SU-DHL-6 (cell line): ENCODE results near the gene SRGN.

ENCODE experiments used
- H2AFZ ChIP-seq: fragments of 200-600 bp; sonication (generic); 2 replicates; pipeline ENCODE4 v1.6.1; 2014; ENCODE audit warnings: low read depth, mild to moderate bottlenecking, moderate library complexity, mixed read lengths, antibody characterized with exemption, low read length; ENCODE audit not compliant: severe bottlenecking
- H3F3A ChIP-seq: fragments of 200-600 bp; shearing (Covaris generic); 2 replicates; pipeline ENCODE4 v1.6.0; 2016; ENCODE audit warnings: antibody characterized with exemption, mild to moderate bottlenecking; ENCODE audit not compliant: insufficient read depth
- H3K27ac ChIP-seq: fragments of 200-600 bp; sonication (generic); 2 replicates; pipeline ENCODE4 v1.5.1; 2016; ENCODE audit warnings: low read depth, mild to moderate bottlenecking, low read length, moderate library complexity, mixed read lengths
- H3K27me3 ChIP-seq: fragments of 200-600 bp; sonication (generic), shearing (Covaris generic); 2 replicates; pipeline ENCODE4 v1.6.0; 2014; ENCODE audit warnings: mild to moderate bottlenecking, low read length
- H3K36me3 ChIP-seq: fragments of 200-600 bp; sonication (generic); 2 replicates; pipeline ENCODE4 v1.6.1; 2014; ENCODE audit warnings: mild to moderate bottlenecking, low read length, mixed read lengths
- H3K4me2 ChIP-seq: fragments of 300-600, 200-600 bp; shearing (Covaris generic), sonication (generic); 2 replicates; pipeline ENCODE4 v1.6.0; 2014; ENCODE audit warnings: low read length, low read depth, mild to moderate bottlenecking; ENCODE audit not compliant: poor library complexity, severe bottlenecking
- H3K4me3 ChIP-seq: fragments of 200-600 bp; sonication (generic); 2 replicates; pipeline ENCODE4 v1.5.1; 2014; ENCODE audit warnings: antibody characterized with exemption, low read length, mild to moderate bottlenecking, mixed read lengths; ENCODE audit not compliant: insufficient read depth, poor library complexity, severe bottlenecking
- H3K79me2 ChIP-seq: fragments of 200-600 bp; sonication (generic); 2 replicates; pipeline ENCODE4 v1.6.1; 2014; ENCODE audit warnings: mild to moderate bottlenecking, low read length, moderate library complexity; ENCODE audit not compliant: insufficient read depth
- H3K9ac ChIP-seq: fragments of 200-600 bp; sonication (generic); 2 replicates; pipeline ENCODE4 v1.7.0; 2014; ENCODE audit warnings: mild to moderate bottlenecking, low read length
- H3K9me2 ChIP-seq: fragments of 200-600 bp; sonication (generic); replicated peaks from 2 replicates; pipeline ENCODE4 v1.6.1; 2014; ENCODE audit warnings: low read length; ENCODE audit not compliant: insufficient read depth
- H3K9me3 ChIP-seq: fragments of 200-600 bp; sonication (generic); 2 replicates; pipeline ENCODE4 v1.6.1; 2014; ENCODE audit warnings: low read length, mixed read lengths; ENCODE audit not compliant: insufficient read depth
- H4K20me1 ChIP-seq: fragments of 200-600 bp; sonication (generic); 2 replicates; pipeline ENCODE4 v1.6.1; 2014; ENCODE audit warnings: low read depth, mild to moderate bottlenecking, antibody characterized with exemption, low read length, moderate library complexity, mixed read lengths
- EZH2phosphoT487 ChIP-seq: fragments of 200-600 bp; sonication (generic), shearing (Covaris generic); conservative IDR thresholded peaks from 2 replicates; pipeline ENCODE4 v1.6.1; 2018; ENCODE audit warnings: mild to moderate bottlenecking, antibody characterized with exemption, low read length, moderate library complexity, mixed read lengths
- TF ChIP-seq, protein P1 (sequence below): fragments of 200-600 bp; sonication (generic); IDR thresholded peaks from one replicate; pipeline ENCODE4 v1.5.1; 2017; ENCODE audit warnings: antibody characterized with exemption, mild to moderate bottlenecking, low read length, moderate library complexity; ENCODE audit not compliant: insufficient read depth, poor library complexity, severe bottlenecking

SRGN gene

DNA sequence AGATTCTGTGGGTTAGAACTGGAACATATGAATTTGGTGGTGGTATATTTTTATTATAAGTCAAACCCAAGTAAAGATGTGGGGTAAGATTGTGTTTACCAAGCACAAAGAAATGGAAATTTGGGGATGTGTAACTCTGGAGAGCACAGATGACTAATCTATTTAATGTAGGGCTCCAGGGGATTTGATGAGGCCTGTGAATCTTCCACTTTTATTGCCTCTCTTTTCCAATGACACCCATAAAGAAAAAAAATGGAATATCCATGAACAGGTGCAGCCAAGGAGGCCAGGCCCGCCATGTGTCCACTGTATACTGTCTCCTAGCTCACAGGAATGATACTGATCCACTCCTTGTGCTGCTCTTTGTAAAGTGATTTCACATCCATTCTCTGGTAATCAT is 2.8 kb downstream of the SRGN start:
- H3K9ac ChIP-seq, result no peak overlapping the region
- H2AFZ ChIP-seq, result no peak overlapping the region
- H4K20me1 ChIP-seq, result no peaks in the 10 kb centered on the region
- no peaks in the 10 kb centered on the region for H3K9me2 ChIP-seq
- no peaks in the 10 kb centered on the region for H3K9me3 ChIP-seq
- no peak overlapping the region for H3K4me2 ChIP-seq
- H3K27me3 ChIP-seq, result no peaks in the 10 kb centered on the region
- H3K4me3 ChIP-seq, result no peak overlapping the region
- H3K79me2 ChIP-seq, result no peaks in the 10 kb centered on the region
- H3K36me3 ChIP-seq, result no peaks in the 10 kb centered on the region
- H3K27ac ChIP-seq, result no peak overlapping the region
- no peak for TF ChIP-seq EZH2phosphoT487
- H3F3A ChIP-seq, result no peaks in the 10 kb centered on the region

DNA sequence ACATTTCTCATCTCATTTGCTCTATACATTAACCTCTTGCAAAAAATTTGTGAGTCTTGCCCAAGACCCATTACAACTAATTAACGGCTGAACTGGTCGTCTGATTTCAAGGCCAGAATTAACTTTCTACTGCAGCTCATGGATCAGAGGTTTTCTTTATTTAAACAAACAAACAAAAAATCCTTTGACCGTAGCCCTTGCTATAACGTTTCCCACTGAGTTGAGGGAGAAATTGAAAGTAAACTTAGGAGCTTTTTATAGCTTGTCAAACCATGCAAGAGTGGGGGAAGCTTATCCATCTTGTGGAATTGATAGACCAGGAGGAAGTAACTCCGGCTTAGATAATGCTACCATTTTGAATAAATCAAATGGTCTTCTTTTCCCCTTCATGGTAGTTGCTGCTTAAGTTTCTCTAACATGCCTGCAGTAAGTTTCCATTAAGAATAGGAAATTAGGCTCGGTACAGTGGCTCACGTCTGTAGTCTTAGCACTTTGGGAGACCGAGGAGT is 3.3 kb downstream of the SRGN start:
- Histone ChIP-seq H4K20me1 (no peaks in the 10 kb centered on the region), H3K36me3 (no peaks in the 10 kb centered on the region), H3K79me2 (no peaks in the 10 kb centered on the region), H2AFZ (no peak overlapping the region), H3K4me2 (no peak overlapping the region), H3K9me2 (no peaks in the 10 kb centered on the region), H3K9me3 (no peaks in the 10 kb centered on the region), H3K27ac (no peak overlapping the region), H3K9ac (no peak overlapping the region), H3K27me3 (no peaks in the 10 kb centered on the region), H3K4me3 (no peak overlapping the region), H3F3A (no peaks in the 10 kb centered on the region)
- TF ChIP-seq EZH2phosphoT487, result no peak
- TF ChIP-seq, protein P1, sequence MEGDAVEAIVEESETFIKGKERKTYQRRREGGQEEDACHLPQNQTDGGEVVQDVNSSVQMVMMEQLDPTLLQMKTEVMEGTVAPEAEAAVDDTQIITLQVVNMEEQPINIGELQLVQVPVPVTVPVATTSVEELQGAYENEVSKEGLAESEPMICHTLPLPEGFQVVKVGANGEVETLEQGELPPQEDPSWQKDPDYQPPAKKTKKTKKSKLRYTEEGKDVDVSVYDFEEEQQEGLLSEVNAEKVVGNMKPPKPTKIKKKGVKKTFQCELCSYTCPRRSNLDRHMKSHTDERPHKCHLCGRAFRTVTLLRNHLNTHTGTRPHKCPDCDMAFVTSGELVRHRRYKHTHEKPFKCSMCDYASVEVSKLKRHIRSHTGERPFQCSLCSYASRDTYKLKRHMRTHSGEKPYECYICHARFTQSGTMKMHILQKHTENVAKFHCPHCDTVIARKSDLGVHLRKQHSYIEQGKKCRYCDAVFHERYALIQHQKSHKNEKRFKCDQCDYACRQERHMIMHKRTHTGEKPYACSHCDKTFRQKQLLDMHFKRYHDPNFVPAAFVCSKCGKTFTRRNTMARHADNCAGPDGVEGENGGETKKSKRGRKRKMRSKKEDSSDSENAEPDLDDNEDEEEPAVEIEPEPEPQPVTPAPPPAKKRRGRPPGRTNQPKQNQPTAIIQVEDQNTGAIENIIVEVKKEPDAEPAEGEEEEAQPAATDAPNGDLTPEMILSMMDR, result no peak

DNA sequence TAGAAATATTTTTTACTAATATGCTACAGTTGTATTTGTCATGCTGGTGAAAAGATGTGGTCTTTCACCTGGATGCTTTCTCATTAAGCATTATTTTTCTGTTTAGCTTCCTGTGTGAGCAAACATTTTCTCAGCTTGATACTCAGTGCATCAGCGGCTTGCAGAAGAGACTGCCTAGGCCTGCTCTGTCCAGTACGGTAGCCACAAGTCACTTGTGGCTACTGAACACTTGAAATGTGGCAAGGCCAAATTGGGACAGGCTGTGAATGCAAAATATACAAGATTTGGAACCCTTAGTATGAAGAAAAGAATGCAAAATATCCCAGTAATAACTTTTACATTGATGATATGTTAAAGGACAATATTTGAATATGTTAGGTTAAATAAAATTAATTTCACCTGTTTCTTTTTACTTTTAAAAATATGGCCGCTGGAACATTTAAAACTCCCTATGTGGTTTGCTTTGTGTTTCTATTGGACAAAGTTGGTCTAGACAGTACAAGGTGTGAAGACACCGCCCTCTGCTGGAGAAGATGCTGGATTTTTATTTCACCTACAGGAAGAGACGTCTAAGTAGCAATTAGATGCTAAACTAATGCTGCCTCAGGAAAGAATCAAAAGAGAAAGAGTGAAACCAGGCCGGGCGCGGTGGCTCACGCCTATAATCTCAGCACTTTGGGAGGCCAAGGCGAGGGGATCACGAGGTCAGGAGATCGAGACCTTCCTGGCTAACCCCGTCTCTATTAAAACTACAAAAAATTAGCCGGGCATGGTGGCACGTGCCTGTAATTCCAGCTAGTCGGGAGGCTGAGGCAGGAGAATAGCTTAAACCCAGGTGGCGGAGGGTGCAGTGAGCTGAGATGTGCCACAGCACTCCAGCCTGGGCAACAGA is 5.3 kb downstream of the SRGN start:
- Histone ChIP-seq H3K27ac (no peak overlapping the region), H3K4me3 (no peak overlapping the region), H4K20me1 (no peaks in the 10 kb centered on the region), H3K9me2 (no peaks in the 10 kb centered on the region), H3K4me2 (no peak overlapping the region), H3K27me3 (no peaks in the 10 kb centered on the region), H3K79me2 (no peaks in the 10 kb centered on the region), H3K36me3 (no peaks in the 10 kb centered on the region), H3K9me3 (no peaks in the 10 kb centered on the region), H2AFZ (peak overlapping the region; percentile 73), H3K9ac (no peak overlapping the region), H3F3A (no peaks in the 10 kb centered on the region)
- TF ChIP-seq, protein P1, result peak; percentile 71
- no peak for TF ChIP-seq EZH2phosphoT487

DNA sequence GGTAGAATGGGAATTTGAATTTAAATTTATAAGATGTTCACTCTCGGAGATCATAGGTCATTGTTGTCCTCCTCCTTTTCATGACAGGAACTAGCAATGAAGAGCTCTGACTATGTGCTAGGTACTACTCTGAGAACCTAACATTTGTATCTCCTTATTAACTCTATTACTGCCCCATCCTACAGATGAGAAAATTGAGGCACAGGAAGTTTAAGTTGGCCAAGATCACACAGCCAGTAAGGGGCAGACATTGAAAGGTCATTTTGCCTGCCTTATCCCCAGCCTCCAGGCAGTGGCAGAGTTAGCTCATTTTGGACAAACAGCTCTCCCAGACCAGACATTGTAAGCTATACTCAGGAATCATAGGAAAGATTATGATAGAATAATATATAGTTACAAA is 6.0 kb downstream of the SRGN start:
- no peak overlapping the region for H3K4me3 ChIP-seq
- H4K20me1 ChIP-seq, result no peaks in the 10 kb centered on the region
- no peaks in the 10 kb centered on the region for H3F3A ChIP-seq
- H3K9me2 ChIP-seq, result no peaks in the 10 kb centered on the region
- H3K36me3 ChIP-seq, result no peaks in the 10 kb centered on the region
- no peaks in the 10 kb centered on the region for H3K9me3 ChIP-seq
- TF ChIP-seq, protein P1, result no peak
- no peak for TF ChIP-seq EZH2phosphoT487
- no peak overlapping the region for H3K4me2 ChIP-seq
- no peaks in the 10 kb centered on the region for H3K27me3 ChIP-seq
- H2AFZ ChIP-seq, result peak overlapping the region; percentile 73
- no peak overlapping the region for H3K27ac ChIP-seq
- H3K9ac ChIP-seq, result no peak overlapping the region
- no peaks in the 10 kb centered on the region for H3K79me2 ChIP-seq
